ENCODE data around the gene EHD4.

GRCh38 chr15:41983221-41983620, 10.9 kb upstream of the EHD4 start:
- no peak for TF ChIP-seq CTCF (optimal IDR thresholded peaks at IDR 0.05 in 1 of 3, IDR thresholded peaks at IDR 0.05 in 1 of 3, conservative IDR thresholded peaks at IDR 0.05 in 1 of 3; ENCODE audit: extremely low read depth in 1 of 3, insufficient read depth in 2 of 3, low read length in 3 of 3)
- TF ChIP-seq EZH2 (IDR thresholded peaks at IDR 0.05; ENCODE audit: low read length), result no peak
